ENCODE data around the gene OBP2B.

Gene OBP2B

DNA sequence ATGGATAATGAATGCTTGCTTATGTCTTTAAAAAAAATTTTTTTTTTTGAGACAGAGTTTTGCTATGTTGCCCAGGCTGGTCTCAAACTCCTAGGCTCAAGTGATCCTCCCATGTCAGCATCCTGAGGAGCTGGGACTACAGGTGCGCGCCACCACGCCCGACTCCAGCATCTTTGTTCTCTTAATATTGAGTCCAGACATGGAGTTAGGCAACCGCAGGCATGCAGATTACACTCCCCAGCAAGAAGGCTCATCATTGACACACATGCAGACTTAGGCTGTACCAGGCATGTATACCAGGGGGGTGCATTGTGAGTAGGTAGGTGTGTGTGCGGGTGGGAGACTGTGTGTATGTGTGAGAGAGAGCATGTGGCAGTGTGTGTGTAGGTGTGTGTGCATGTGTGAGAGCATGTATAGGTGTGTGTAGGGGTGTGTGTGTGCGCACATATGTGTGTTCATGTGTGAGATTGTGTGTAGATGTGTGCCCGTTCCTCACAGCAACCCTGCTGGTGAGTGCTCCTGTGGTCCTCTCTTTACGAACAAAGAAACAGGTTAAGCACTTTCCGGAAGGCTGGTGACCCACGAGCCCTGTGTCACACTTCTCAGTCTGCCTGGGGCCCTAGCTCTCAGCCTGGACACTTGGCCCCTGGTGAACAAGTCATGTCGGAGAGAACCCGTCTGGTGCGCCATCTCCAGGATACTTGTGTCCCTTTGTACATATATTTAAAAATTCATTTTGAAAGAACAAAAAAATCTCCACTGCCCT lies 6.2 kb downstream of the OBP2B start:
- in situ Hi-C loops (cut with MboI; ENCODE audit: low sequenced_read_pairs) = no loop called here

DNA sequence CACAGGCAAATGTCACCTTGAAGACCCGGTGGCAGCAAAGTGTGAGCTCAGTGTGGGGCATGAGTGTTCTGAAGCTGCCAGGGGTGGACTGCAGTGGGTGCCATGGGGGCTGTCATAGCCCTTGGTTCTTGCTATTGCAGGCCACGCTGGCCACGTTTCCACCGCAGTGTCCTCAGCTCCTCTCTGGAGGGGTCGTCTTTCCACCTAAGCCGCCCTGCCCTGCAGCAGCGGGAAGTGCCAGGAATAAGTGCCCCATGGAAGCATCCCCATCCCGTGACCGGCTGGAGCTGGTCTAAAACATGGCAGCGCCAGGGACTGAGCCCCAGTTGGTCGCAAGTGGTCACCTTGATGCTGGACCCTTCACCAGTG lies 6.9 kb downstream of the OBP2B start:
- in situ Hi-C loops (cut with MboI; ENCODE audit: low sequenced_read_pairs) = no loop called here

- in situ Hi-C loops (cut with MboI; ENCODE audit: low sequenced_read_pairs) = no loop called here
Observed at GRCh38 chr9:133201424-133202144, 7.5 kb downstream of the OBP2B start.

DNA sequence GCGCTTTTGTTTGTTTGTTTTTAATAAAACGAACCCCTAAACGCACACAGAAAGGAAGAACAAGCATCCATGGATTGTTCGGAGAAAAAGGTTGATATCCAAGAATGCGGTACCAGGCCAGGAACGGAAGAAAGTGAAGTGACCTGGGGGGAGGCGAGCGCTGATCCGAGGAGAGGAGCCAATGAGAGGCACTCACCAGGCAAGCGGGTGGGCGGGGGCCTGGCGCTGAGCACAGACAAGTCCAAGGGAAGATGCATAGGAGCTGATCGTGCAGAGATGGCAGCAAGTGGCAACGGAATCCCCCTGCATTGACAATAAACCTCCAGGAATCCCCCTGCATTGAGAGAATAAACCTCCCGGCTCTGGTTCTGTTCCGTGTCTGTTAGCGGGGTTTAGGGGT lies 8.4 kb downstream of the OBP2B start:
- in situ Hi-C loops (cut with MboI; ENCODE audit: low sequenced_read_pairs) = no loop called here

GRCh38 chr9:133199648-133200321 lies 9.3 kb downstream of the OBP2B start:
- in situ Hi-C loops (cut with MboI; ENCODE audit: low sequenced_read_pairs) = no loop called here

GRCh38 chr9:133195029-133195428 lies 14.0 kb downstream of the OBP2B start:
- in situ Hi-C loops (cut with MboI; ENCODE audit: low sequenced_read_pairs) = no loop called here

GRCh38 chr9:133194597-133194996 lies 14.5 kb downstream of the OBP2B start:
- in situ Hi-C loops (cut with MboI; ENCODE audit: low sequenced_read_pairs) = no loop called here

DNA sequence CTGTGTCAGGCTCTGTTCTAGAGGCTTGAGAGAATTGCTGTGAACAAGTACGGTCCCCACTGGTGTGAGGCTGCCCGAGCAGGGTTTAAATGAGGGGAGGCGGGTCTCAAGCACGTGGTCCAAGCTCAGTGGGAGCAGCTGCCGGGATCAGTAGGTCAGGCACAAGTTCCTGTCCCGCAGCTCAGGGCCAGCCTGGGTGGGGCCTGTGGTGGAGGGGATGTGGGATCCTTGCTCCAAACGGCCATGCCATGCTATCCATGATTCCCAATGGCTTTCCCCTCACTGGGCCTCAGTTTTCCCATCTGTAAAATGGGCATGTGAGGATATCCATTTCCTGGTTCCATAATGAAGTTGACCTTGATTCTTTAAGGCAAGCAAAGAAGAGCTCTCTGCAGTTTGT lies 17.1 kb downstream of the OBP2B start:
- in situ Hi-C loops (cut with MboI; ENCODE audit: low sequenced_read_pairs) = no loop called here

- in situ Hi-C loops (cut with MboI; ENCODE audit: low sequenced_read_pairs) = loop anchor here (10.0 kb wide), 1 partner anchor 295 kb away; no protein-coding TSS in a partner anchor
Observed at GRCh38 chr9:133189826-133190225, 19.2 kb downstream of the OBP2B start.

DNA sequence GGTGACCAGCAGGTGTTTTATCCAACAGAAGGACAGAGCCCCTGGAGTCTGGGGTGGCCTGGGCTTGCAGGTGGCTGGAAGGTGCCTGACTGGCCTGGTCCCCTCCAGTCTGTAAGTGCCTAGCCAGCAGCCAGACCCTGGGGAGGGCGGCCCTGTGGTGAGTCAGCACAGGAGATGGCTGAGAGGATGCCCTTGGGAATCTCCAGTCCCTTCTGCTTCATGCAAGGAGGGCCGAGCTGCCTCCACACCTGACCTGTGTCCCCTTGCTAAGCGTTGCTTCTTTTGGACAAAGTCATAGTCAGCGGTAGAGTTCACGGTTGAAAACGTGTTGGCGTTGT lies 20.2 kb downstream of the OBP2B start:
- in situ Hi-C loops (cut with MboI; ENCODE audit: low sequenced_read_pairs) = loop anchor here (10.0 kb wide), 1 partner anchor 296 kb away; no protein-coding TSS in a partner anchor

DNA sequence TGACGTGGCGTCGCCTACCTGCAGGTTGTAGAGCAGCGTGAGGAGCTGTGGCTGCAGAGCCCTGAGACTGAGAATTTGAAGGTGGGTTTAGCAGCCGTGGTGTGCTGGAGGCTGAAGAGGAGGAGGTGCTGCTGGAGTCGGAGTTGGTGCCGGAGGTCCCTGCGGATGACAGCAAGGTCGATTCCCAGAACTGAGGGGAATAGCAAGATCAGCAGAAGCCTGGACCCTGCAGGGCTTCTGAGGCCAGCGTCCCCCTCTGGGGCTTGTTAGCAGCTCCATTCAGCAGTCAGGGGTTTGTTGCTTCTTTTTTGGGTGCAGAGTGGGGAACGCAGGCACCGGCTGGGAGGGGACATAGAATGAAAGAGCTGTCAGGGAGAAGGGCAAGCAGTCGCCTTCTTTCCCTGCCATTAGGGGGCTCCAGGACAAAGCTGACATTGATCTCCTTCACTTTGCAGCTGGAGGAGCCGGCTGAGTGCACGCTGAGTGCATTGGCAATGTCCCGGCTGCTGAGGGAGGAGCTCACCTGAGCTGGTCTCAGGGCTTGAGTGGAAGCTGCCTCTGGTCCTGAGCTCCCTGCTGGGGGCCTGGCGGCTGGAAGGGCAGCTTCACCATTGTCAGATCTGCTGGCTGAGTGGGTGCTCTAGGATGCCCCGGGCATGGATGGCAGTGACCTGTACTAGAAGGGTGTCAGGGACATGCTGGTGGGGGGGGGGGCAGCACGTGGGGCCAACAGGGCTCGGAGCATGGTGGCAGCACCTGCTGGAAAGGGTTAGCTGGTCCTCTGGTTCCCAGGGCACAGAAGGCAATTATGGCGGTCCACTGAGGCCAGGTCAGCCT lies 20.8 kb downstream of the OBP2B start:
- in situ Hi-C loops (cut with MboI; ENCODE audit: low sequenced_read_pairs) = loop anchor here (10.0 kb wide), 1 partner anchor 297 kb away; no protein-coding TSS in a partner anchor

GRCh38 chr9:133187561-133188005 lies 21.5 kb downstream of the OBP2B start:
- in situ Hi-C loops (cut with MboI; ENCODE audit: low sequenced_read_pairs) = loop anchor here (10.0 kb wide), 1 partner anchor 297 kb away; no protein-coding TSS in a partner anchor

GRCh38 chr9:133186736-133187135 lies 22.3 kb downstream of the OBP2B start:
- in situ Hi-C loops (cut with MboI; ENCODE audit: low sequenced_read_pairs) = loop anchor here (10.0 kb wide), 1 partner anchor 298 kb away; no protein-coding TSS in a partner anchor

DNA sequence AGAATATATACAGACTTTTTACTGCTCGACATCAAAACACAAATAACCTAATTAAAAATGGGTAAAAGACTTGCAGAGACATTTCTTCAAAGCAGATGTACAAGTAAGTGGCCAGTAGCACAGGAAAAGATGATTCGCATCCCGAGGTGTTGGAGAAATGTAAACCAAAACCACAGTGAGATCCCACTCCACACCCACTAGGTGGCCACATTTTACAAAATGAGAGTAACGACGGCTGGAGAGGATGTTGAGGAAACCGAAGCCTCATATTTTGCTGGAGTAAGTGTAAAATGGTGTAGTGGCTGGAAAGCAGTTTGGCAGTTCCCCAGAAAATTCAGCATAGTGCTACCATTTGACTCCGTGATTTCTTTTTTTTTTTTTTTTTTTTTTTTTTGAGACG lies 24.1 kb downstream of the OBP2B start:
- in situ Hi-C loops (cut with MboI; ENCODE audit: low sequenced_read_pairs) = loop anchor here (10.0 kb wide), 1 partner anchor 300 kb away; no protein-coding TSS in a partner anchor

- in situ Hi-C loops (cut with MboI; ENCODE audit: low sequenced_read_pairs) = loop anchor here (10.0 kb wide), 1 partner anchor 303 kb away; no protein-coding TSS in a partner anchor
Observed at GRCh38 chr9:133182151-133182550, 26.9 kb downstream of the OBP2B start.

GRCh38 chr9:133181561-133181960 lies 27.5 kb downstream of the OBP2B start:
- in situ Hi-C loops (cut with MboI; ENCODE audit: low sequenced_read_pairs) = loop anchor here (10.0 kb wide), 1 partner anchor 303 kb away; no protein-coding TSS in a partner anchor

DNA sequence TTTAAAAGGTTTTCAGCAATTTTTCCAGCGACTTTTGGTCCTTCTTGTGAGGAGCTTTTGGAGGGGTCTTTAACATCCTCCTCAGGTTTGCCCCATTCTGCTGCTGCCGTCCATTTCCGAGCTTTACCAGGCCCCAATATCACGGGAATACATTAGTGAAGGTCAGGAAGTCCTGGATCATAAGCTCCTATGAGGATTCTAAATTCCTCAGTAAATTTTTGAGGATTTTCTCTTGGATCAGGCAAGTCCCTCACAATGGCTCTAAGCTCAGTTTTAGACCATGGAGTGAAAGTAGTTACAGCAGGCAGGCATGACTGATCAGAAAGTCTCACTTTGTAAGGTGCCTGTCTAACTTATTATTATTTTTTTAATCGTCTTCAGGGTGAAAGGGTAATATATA lies 28.1 kb downstream of the OBP2B start:
- in situ Hi-C loops (cut with MboI; ENCODE audit: low sequenced_read_pairs) = loop anchor here (10.0 kb wide), 1 partner anchor 304 kb away; no protein-coding TSS in a partner anchor

GRCh38 chr9:133173056-133173455 lies 36.0 kb downstream of the OBP2B start:
- in situ Hi-C loops (cut with MboI; ENCODE audit: low sequenced_read_pairs) = no loop called here

GRCh38 chr9:133171161-133171961 lies 37.7 kb downstream of the OBP2B start:
- in situ Hi-C loops (cut with MboI; ENCODE audit: low sequenced_read_pairs) = no loop called here

GRCh38 chr9:133170716-133171115 lies 38.3 kb downstream of the OBP2B start:
- in situ Hi-C loops (cut with MboI; ENCODE audit: low sequenced_read_pairs) = no loop called here
